NCI-H2171 (cell line): Measurements from ENCODE around the gene SPIC.
"Not testable (repeated sequence)": the region's sequence is repeated elsewhere in the genome, so short reads cannot be mapped to it uniquely, and the experiment has no call there.

ENCODE experiments used
- DNase-seq: peaks from one replicate; lab custom pipeline; 2025; lab: John Stamatoyannopoulos, UW

SPIC gene

GRCh38 chr12:101474711-101475386 lies at the start of gene SPIC:
Gene SPIC, plus strand, starts transcription at chr12:101475336. Its CDS starts 1,569 bp downstream, at chr12:101476905.
- DNase-seq = no peak

- no peak for DNase-seq
Observed at GRCh38 chr12:101430456-101430855, 44.7 kb upstream of the SPIC start.

- DNase-seq = no peak
Observed at GRCh38 chr12:101436136-101436535, 39.0 kb upstream of the SPIC start.

GRCh38 chr12:101439236-101439635 lies 35.9 kb upstream of the SPIC start:
- DNase-seq = no peak

DNA sequence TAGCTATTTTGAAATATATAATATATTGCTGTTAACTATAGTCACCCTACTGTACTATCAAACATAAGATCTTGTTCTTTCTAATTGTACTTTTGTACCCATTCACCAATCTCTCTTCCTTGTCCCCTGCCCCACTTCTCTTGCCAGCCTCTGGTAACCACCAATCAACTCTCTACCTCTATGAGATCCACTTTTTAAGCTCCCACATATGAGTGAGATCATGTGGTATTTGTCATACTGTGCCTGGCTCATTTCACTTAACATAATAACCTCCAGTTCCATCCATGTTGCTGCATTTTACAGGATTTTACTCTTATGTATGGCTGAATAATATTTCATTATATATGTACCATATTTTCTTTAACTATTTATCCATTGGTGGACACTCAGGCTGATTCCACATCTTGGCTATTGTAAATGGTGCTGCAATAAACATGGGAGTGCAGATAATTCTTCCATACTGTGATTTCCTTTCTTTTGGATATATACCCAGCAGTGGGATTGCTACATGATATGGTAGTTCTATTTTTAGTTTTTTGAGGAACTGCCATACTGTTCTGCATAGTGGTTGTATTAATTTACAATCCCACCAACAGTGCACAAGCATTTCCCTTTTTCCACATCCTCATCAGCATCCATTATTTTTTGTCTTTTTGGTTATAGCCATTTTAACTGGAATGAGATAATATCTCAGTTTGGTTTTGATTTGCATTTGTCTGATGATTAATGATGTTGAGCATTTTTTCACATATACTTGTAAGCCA lies 33.5 kb upstream of the SPIC start:
- no peak for DNase-seq

- no peak for DNase-seq
Observed at GRCh38 chr12:101455685-101456084, 19.5 kb upstream of the SPIC start.

DNA sequence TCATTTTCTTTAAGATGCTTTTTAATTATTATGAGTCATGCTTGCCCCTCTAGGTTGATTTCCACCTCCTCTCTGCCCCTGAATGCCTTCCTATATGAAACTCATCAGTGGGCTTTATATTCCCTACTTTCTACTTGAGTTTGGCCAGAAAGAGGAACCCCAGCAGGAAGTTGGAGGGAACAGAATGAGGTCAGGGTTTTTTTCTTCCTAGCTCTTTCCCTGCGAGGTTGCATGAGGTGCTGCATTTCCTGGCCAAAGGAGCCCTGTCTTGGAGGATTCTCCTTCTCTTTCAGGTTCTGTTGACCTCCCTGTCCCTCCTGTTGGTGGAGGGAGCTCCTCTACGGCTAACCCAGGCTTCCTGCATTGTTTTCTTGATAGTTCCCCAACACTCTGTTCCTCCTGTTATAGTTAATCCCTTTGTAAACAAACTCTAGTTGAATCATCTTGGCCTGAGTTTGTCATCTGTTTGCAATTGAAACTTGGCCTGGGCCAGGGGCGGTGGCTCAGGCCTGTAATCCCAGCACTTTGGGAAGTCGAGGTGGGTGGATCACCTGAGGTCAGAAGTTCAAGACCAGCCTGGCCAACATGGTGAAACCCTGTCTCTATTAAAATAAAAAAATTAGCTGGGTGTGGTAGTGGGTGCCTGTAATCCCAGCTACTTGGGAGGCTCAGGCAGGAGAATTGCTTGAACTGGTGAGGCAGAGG lies 15.3 kb upstream of the SPIC start:
- DNase-seq = no peak

DNA sequence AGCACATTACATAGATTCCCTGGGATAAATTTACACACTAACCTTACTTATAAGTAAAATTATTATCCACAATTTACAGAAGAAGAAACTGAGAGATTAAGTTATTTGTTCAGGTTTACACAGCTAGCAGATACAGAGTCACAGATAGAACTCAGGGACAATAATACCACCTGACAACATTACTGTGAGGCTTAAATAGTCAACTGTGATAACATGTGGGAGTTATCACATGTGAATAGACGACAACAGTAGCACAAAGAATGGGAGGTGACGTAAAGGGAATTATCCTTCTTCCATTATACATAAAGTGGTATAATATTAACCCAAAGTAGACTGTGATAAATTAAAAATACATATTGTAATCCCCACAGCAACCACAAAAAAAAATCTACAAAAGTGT lies 6.2 kb upstream of the SPIC start:
- no peak for DNase-seq

DNA sequence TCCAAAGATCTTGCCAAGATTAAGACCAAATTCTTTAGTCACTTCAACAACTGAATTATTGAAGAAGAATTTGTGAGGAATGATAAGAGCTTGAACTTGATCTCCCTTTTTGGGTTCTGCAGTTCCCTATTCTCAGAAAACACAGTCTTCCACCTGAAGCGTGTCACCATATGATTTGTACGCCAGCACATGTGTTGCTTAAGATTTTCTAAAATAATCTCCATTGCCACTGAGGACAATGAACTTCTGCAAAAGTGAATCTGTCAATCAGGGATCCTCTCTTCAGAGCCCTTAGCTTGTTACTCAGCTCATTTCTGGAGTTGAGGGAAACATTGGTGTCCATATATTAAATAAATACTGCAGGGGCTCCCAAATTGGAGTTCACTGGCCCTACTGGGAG lies 4.2 kb upstream of the SPIC start:
- no peak for DNase-seq

- DNase-seq = not testable (repeated sequence)
Observed at GRCh38 chr12:101471878-101472277, 3.3 kb upstream of the SPIC start.

DNA sequence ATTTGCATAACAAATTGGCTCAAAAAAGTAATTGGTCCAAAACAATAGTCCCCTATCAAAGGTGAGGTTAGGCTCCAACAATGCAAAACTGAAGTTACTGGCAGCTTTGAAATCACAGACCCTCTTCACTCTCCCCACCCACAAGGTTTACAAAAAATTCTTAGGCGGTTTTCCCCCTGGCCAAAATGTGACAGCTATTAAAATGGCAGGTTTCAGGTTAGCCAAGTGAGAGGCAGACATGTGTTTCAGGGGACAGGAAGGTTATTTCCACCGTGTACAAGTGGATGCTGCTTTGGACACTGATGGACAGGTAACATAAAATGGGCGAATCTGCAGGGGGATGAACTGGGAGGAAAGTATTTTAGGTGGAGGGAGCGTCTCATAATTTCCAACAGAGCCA lies 888 bp upstream of the SPIC start:
- no peak for DNase-seq

DNA sequence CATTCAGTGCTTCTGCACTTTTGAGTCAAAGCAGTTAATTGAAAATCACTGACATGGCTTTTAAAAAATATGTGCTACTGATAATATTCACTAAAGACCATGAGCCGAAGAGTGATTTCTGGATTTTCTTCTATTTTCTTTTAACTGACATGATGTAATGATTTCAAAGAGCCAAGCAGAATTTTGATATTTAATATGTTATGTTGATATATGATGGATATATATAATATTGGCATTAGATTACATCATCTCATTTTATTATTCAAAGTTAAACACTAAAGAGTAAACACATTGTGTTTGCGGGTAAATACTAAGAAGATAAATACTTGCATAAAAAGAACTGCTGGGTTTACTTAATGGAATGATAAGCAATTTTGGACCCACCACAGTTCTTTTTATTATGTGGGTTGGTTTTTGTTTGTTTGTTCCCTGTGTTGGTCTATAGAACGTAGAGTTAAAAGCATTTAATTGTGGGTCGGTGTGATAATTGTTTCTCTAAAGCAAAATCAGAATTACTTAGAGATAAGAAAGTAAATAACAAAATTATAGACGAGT lies 692 bp downstream of the SPIC start:
- DNase-seq = no peak

DNA sequence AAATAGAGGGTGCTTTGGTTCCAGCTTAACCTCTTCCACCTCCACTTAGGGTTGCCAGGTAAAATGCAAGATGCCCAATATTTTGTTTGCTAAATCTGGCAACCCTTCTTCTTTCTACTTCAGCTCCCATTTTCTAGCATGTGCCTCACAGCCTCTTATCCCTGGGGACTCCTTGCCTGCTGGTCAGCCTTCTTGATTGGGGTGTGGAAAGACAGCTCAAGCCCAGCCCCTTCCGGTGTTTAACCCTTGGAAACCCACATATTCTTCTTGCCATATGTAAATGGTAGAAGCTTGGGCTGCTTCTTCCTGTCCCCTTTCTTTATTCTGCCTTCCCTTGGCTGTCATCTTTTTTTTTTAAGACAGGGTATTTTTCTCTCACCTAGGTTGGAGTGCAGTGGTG lies 5.7 kb downstream of the SPIC start:
- no peak for DNase-seq

- no peak for DNase-seq
Observed at GRCh38 chr12:101485021-101485420, 9.9 kb downstream of the SPIC start.

- no peak for DNase-seq
Observed at GRCh38 chr12:101488469-101488868, 13.3 kb downstream of the SPIC start.

DNA sequence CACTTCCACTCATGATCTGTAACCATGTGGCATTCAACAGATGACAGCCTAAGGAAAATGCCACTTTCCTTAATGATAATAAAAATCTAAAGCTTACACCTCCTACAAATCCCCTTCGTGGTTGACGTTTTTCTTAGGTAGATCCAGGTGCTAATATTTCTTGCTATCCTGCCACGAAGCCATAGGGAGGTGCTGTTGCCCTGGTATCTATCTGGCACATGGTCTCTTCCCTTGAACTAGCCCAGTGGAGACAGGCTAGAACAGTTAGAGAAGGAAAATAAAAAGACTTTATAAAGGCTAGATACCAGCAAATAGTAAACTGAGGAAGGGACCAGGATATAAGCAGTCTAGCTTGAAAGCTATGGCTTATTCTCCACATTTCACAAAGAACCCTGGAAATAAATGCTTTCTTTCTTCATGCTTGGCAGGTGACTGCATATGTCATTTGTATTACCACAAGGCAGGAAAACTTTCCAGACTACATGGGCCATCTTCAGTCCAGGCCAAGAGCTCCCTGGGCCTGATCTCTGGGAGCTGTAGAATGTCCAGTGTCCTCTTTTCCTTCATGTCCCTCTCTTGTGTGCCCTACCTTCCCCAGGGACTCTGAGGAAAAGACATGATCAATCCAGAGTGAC lies 15.3 kb downstream of the SPIC start:
- no peak for DNase-seq

DNA sequence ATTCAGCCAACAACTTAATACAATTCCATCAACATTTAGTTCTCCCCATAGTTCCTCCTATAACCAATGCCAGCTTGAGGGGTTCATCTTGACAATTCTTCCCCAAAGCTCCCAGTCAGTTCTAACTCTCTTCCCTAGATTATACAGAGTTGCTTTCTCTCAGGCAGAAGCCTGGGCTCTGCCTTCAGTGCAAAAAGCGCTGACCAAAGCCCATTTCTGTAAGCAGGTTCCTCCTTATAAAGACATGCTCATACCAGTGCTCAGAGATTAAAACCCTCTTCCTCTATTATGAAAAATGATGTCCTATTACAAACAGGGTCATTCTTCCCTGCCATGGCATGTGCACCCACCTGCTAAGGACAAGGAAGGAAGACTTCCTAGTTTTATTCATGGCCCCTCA lies 16.2 kb downstream of the SPIC start:
- DNase-seq = no peak

- peak; percentile 45 for DNase-seq
Observed at GRCh38 chr12:101493556-101493955, 18.4 kb downstream of the SPIC start.

DNA sequence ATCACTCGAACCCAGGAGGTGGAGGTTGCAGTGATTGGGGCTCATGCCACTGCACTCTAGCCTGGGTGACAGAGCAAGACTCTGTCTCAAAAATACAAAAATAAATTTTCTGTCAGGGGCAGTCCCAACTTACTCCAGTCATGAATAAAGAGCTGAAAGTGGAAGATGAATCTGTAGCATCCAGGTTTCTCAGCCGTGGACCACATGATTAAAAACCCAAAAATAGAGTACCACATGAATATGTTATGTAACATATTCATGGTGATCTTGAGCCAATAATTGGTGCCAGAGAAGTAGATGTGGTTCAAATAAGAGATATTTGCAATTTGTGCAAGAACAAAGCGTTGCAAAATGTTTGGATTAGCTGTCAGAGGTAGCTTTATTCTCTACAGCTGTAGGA lies 23.1 kb downstream of the SPIC start:
- DNase-seq = no peak

GRCh38 chr12:101501410-101501995 lies 26.4 kb downstream of the SPIC start:
- DNase-seq = no peak

GRCh38 chr12:101521136-101521535 lies 46.0 kb downstream of the SPIC start:
- DNase-seq = no peak

GRCh38 chr12:101527682-101528081 lies 52.5 kb downstream of the SPIC start:
- DNase-seq = no peak
